Measurements from ENCODE around the gene CUX1. TPM values are rescaled to one million over a fixed set of nuclear protein-coding genes. Genes with fewer than 3 reads are reported as not detected.

Gene CUX1
- total RNA-seq, 3 donors from 2014 or later: 35.1 to 54.4 (median 41.1) TPM

DNA sequence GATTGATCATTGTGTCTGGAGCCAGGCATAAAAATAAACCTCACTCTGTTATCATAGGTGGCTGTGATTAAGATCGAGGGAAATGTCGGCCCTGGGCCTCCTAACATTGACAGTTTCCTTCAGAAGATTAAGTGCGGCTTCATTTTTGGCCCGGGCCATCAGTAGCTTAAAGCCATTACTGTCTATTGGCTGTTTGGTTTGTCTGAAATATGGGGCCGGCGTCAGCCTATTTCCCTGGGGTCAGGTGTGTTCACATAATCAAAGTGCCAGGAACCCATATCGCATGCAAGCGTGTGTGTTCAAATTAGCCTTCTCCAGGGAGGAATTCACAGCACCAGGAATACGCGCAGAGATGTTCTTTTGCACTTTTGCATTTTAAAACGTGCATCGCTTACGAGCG, 114.7 kb downstream of the CUX1 start:
- H3K27ac ChIP-seq: no peak overlapping the region
- H3K4me1 ChIP-seq: no peaks in the 10 kb centered on the region
- H3K4me3 ChIP-seq: no peak overlapping the region
- no peaks in the 10 kb centered on the region for H3K27me3 ChIP-seq
- TF ChIP-seq POLR2A (IDR thresholded peaks at IDR 0.05) (no peak), POLR2AphosphoS5 (IDR thresholded peaks at IDR 0.05) (no peak)
- TF ChIP-seq, protein P1, sequence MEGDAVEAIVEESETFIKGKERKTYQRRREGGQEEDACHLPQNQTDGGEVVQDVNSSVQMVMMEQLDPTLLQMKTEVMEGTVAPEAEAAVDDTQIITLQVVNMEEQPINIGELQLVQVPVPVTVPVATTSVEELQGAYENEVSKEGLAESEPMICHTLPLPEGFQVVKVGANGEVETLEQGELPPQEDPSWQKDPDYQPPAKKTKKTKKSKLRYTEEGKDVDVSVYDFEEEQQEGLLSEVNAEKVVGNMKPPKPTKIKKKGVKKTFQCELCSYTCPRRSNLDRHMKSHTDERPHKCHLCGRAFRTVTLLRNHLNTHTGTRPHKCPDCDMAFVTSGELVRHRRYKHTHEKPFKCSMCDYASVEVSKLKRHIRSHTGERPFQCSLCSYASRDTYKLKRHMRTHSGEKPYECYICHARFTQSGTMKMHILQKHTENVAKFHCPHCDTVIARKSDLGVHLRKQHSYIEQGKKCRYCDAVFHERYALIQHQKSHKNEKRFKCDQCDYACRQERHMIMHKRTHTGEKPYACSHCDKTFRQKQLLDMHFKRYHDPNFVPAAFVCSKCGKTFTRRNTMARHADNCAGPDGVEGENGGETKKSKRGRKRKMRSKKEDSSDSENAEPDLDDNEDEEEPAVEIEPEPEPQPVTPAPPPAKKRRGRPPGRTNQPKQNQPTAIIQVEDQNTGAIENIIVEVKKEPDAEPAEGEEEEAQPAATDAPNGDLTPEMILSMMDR (IDR thresholded peaks at IDR 0.05): no peak
- intact Hi-C loops (cut with DNase I; ENCODE audit: low total_unique reads): no loop called here
- H3K36me3 ChIP-seq: no peaks in the 10 kb centered on the region
- peaks cover 0 to 5% of the 10 kb centered on the region in 2 donors for H3K9me3 ChIP-seq
- DNase-seq (ENCODE audit: low spot score in 2 of 2): no peak

DNA sequence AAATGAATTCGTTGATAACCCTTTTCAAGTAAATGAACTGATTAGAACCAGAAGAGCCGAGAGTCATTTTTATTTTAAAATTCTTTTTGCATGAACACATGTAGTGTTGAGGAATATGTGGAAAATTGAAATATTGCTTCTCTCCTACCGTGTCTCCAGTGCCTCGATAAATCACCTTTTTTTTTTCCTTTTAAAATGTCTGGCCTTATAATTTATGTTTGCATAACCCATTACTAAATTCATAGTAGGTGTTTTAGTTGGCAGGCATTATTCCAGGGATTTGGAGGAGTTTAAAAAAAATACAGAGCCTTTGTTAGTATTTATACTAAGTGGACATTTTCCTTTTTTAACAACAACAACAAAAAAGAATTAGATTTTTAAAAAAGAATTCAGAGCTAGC, 115.6 kb downstream of the CUX1 start:
- Histone ChIP-seq H3K36me3 (no peaks in the 10 kb centered on the region), H3K27me3 (no peaks in the 10 kb centered on the region), H3K4me1 (no peaks in the 10 kb centered on the region), H3K9me3 (peaks cover 0 to 5% of the 10 kb centered on the region in 2 donors), H3K27ac (no peak overlapping the region), H3K4me3 (no peak overlapping the region)
- TF ChIP-seq POLR2A (IDR thresholded peaks at IDR 0.05) (no peak), POLR2AphosphoS5 (IDR thresholded peaks at IDR 0.05) (no peak)
- TF ChIP-seq, protein P1 (IDR thresholded peaks at IDR 0.05): no peak
- intact Hi-C loops (cut with DNase I; ENCODE audit: low total_unique reads): no loop called here
- no peak for DNase-seq (ENCODE audit: low spot score in 2 of 2)

DNA sequence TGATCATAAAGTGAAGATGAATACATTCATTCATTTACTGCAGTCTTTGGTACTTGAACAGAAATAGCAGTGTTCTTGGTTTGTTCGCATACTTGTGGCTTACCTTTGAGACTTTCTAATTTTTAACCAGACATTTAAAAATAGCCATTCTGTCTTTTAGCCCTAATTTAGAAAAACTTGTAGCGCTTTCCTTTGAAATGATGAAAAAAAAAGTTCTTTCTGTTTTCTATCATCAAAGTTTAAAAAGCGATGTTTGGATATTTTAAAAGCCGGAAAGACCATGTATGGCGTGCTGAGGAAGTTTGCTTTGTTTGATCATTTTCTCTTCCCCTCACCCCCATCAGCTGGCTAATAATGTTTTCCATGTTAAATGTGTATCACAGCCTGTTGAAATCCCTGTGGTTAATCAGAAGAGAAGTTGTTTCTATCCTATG, 116.3 kb downstream of the CUX1 start:
- Histone ChIP-seq H3K9me3 (peaks cover 0 to 5% of the 10 kb centered on the region in 2 donors), H3K4me3 (no peak overlapping the region), H3K4me1 (no peaks in the 10 kb centered on the region), H3K27ac (no peak overlapping the region), H3K36me3 (no peaks in the 10 kb centered on the region), H3K27me3 (no peaks in the 10 kb centered on the region)
- intact Hi-C loops (cut with DNase I; ENCODE audit: low total_unique reads): no loop called here
- TF ChIP-seq POLR2AphosphoS5 (IDR thresholded peaks at IDR 0.05) (no peak), POLR2A (IDR thresholded peaks at IDR 0.05) (no peak)
- TF ChIP-seq, protein P1 (IDR thresholded peaks at IDR 0.05): no peak
- no peak for DNase-seq (ENCODE audit: low spot score in 2 of 2)

DNA sequence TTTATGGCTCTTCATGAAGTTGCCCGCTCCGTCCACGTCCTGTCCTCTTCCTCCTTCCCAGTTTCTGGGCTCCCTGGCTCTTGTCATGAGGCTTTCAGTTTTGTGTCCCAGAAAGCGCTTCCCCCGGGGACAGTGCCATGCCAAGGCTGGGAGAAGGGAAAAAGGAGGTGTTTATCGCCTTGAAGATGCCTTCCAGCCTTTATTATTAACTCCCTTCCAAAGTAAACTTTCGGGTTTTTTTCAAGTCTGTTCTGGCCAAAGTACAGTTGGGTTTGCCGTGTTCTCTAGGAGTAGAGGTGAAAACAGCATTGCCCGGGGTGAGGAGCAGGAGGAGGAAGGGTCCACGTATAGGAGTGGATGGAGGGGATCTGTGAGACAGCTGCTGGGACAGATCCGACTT, 117.2 kb downstream of the CUX1 start:
- no peak for TF ChIP-seq POLR2A (IDR thresholded peaks at IDR 0.05)
- TF ChIP-seq, protein P1 (IDR thresholded peaks at IDR 0.05): no peak
- TF ChIP-seq POLR2AphosphoS5 (IDR thresholded peaks at IDR 0.05): no peak
- intact Hi-C loops (cut with DNase I; ENCODE audit: low total_unique reads): no loop called here
- no peaks in the 10 kb centered on the region for H3K27me3 ChIP-seq
- peak overlapping the region in 1 of 3 donors; percentile 18 for H3K4me3 ChIP-seq
- no peaks in the 10 kb centered on the region for H3K4me1 ChIP-seq
- DNase-seq (ENCODE audit: low spot score in 2 of 2): no peak
- H3K36me3 ChIP-seq: no peaks in the 10 kb centered on the region
- H3K27ac ChIP-seq: no peak overlapping the region
- peaks cover 0 to 5% of the 10 kb centered on the region in 2 donors for H3K9me3 ChIP-seq

DNA sequence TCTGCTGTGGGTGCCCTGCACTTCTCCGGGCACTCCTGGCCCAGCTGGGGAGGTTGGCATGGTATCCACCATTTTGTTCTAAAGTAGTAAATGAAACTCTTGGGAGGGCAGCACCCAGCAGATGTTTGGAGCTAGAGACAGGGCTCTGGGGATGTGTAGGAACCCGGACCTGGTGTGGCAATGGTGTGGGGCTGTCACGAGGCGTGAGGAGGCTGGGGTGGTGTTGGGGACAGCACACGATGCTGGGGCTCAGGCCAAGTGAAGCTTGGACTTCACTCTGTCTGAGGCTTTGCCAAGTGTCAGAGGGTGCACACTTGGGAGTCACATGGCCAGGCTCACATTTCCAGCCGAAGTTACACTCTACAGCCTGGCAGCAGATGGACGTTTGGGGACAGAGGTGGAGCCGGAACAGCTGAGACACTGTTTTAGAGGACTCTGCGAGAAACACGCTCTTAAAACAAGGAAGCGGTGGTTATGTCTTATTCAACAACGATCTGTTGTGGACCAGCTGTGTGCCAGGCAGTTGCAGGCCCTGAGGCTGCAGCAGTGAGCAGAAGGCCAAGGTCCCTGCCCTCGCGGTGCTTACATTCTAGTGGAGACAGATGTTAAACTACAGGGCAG, 118.2 kb downstream of the CUX1 start:
- H3K27ac ChIP-seq: no peak overlapping the region
- no peaks in the 10 kb centered on the region for H3K9me3 ChIP-seq
- TF ChIP-seq POLR2AphosphoS5 (IDR thresholded peaks at IDR 0.05) (no peak), POLR2A (IDR thresholded peaks at IDR 0.05) (no peak)
- TF ChIP-seq, protein P1 (IDR thresholded peaks at IDR 0.05): no peak
- H3K36me3 ChIP-seq: no peaks in the 10 kb centered on the region
- no peak overlapping the region for H3K4me3 ChIP-seq
- DNase-seq (ENCODE audit: low spot score in 2 of 2): no peak
- intact Hi-C loops (cut with DNase I; ENCODE audit: low total_unique reads): no loop called here
- H3K27me3 ChIP-seq: no peaks in the 10 kb centered on the region
- H3K4me1 ChIP-seq: no peaks in the 10 kb centered on the region

Data from breast epithelium (tissue), 4 donors.